Tibial nerve (tissue), 4 donors: ENCODE measurements around the gene PPP1CB.

Experiments used
- EP300 ChIP-seq, 2 donors: sonication (generic); formaldehyde crosslinking; IDR thresholded peaks; one replicate each; pipeline ENCODE4 v1.6.1; 2017; ENCODE audit warnings: antibody characterized with exemption in 2 of 2, mild to moderate bottlenecking in 1 of 2
- POLR2A ChIP-seq, 2 donors: fragments of 450-650 bp; IDR thresholded peaks; one replicate each; pipeline ENCODE4 v1.6.1; 2017; ENCODE audit warnings: antibody characterized with exemption in 2 of 2, mild to moderate bottlenecking in 2 of 2, moderate library complexity in 2 of 2
- TF ChIP-seq, protein P1 (sequence below), 5 experiments: fragments of 200-600 bp in 3 of 5; fragments of 450-650 bp in 2 of 5; sonication (generic) in 3 of 5; IDR thresholded peaks; one replicate each; pipeline ENCODE4 v1.5.1; 2016 to 2019; ENCODE audit warnings: antibody characterized with exemption in 5 of 5, mild to moderate bottlenecking in 3 of 5, moderate library complexity in 2 of 5

DNA sequence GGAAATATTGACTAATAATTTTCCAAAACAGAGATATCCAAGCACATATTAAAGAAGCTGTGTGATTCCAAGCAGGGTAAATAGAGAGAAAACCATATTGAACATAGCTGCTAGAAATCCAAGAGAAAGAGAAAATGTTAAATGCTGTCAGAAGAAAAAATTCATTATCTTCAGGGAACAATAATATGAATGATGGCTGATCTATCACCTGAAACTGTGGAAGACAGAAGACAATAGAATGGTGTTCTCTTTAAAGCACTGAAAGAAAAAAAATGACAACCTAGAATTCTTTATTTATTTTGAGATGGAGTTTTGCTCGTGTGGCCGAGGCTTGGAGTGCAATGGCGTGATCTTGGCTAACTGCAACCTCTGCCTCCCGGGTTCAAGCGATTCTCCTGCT lies 17.3 kb downstream of the PPP1CB start:
- TF ChIP-seq, protein P1, sequence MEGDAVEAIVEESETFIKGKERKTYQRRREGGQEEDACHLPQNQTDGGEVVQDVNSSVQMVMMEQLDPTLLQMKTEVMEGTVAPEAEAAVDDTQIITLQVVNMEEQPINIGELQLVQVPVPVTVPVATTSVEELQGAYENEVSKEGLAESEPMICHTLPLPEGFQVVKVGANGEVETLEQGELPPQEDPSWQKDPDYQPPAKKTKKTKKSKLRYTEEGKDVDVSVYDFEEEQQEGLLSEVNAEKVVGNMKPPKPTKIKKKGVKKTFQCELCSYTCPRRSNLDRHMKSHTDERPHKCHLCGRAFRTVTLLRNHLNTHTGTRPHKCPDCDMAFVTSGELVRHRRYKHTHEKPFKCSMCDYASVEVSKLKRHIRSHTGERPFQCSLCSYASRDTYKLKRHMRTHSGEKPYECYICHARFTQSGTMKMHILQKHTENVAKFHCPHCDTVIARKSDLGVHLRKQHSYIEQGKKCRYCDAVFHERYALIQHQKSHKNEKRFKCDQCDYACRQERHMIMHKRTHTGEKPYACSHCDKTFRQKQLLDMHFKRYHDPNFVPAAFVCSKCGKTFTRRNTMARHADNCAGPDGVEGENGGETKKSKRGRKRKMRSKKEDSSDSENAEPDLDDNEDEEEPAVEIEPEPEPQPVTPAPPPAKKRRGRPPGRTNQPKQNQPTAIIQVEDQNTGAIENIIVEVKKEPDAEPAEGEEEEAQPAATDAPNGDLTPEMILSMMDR (IDR thresholded peaks at IDR 0.05): no peak
- no peak for TF ChIP-seq POLR2A (IDR thresholded peaks at IDR 0.05)
- no peak for TF ChIP-seq EP300 (IDR thresholded peaks at IDR 0.05)
